GM18519 (cell line): Measurements from ENCODE around the gene CFTR.
"Not testable (repeated sequence)": the region's sequence is repeated elsewhere in the genome, so short reads cannot be mapped to it uniquely, and the experiment has no call there.

ENCODE experiments used
- ATAC-seq: cut with Tn5 transposase; IDR thresholded peaks from one replicate; pipeline ENCODE4 v1.9.1; 2021; ENCODE audit warnings: mild to moderate bottlenecking, moderate library complexity; ENCODE audit not compliant: unreplicated experiment, low FRiP score

The CFTR gene

GRCh38 chr7:117493460-117493859 is 13.6 kb downstream of the CFTR start:
- no peak for ATAC-seq

GRCh38 chr7:117495308-117495707 is 15.5 kb downstream of the CFTR start:
- ATAC-seq, result no peak

- ATAC-seq, result no peak
Measured at GRCh38 chr7:117502331-117502730, 22.5 kb downstream of the CFTR start.

GRCh38 chr7:117505238-117505637 is 25.4 kb downstream of the CFTR start:
- no peak for ATAC-seq

GRCh38 chr7:117508676-117509075 is 28.9 kb downstream of the CFTR start:
- ATAC-seq, result no peak

- not testable (repeated sequence) for ATAC-seq
Measured at GRCh38 chr7:117517194-117517593, 37.4 kb downstream of the CFTR start.

- ATAC-seq, result no peak
Measured at GRCh38 chr7:117530390-117530789, 50.6 kb downstream of the CFTR start.

GRCh38 chr7:117531595-117532244 is 51.9 kb downstream of the CFTR start:
- no peak for ATAC-seq

- no peak for ATAC-seq
Measured at GRCh38 chr7:117538053-117538452, 58.2 kb downstream of the CFTR start.

- ATAC-seq, result no peak
Measured at GRCh38 chr7:117544061-117544460, 64.2 kb downstream of the CFTR start.

- no peak for ATAC-seq
Measured at GRCh38 chr7:117548035-117548434, 68.2 kb downstream of the CFTR start.

- no peak for ATAC-seq
Measured at GRCh38 chr7:117550625-117551024, 70.8 kb downstream of the CFTR start.

- ATAC-seq, result no peak
Measured at GRCh38 chr7:117552660-117553059, 72.8 kb downstream of the CFTR start.

- no peak for ATAC-seq
Measured at GRCh38 chr7:117555260-117555659, 75.4 kb downstream of the CFTR start.

GRCh38 chr7:117559391-117559790 is 79.6 kb downstream of the CFTR start:
- no peak for ATAC-seq

- no peak for ATAC-seq
Measured at GRCh38 chr7:117560030-117560429, 80.2 kb downstream of the CFTR start.

- peak; percentile 40 for ATAC-seq
Measured at GRCh38 chr7:117562759-117563158, 82.9 kb downstream of the CFTR start.

GRCh38 chr7:117564080-117564479 is 84.3 kb downstream of the CFTR start:
- ATAC-seq, result peak; percentile 53

- ATAC-seq, result no peak
Measured at GRCh38 chr7:117564627-117565026, 84.8 kb downstream of the CFTR start.

GRCh38 chr7:117565226-117565625 is 85.4 kb downstream of the CFTR start:
- no peak for ATAC-seq

GRCh38 chr7:117567781-117568180 is 88.0 kb downstream of the CFTR start:
- ATAC-seq, result no peak

- ATAC-seq, result no peak
Measured at GRCh38 chr7:117572856-117573620, 93.2 kb downstream of the CFTR start.
